Spleen (tissue), 11 donors: ENCODE measurements around the gene LTBP1. TPM values are rescaled to one million over a fixed set of nuclear protein-coding genes. Genes with fewer than 3 reads are reported as not detected.

ENCODE experiments used
- DNase-seq: peaks from one replicate; pipeline ENCODE4 v3.0.0-alpha.2; 2020
- H3K27ac ChIP-seq, 8 donors: fragments of 200-600 bp; sonication (generic) in 7 of 8; 1 replicate in 4 of 8; 2 replicates in 4 of 8; pipeline versions ENCODE4 v1.5.0 to v1.8.0; 2016 to 2021; ENCODE audit warnings: inconsistent platforms in 4 of 8, mild to moderate bottlenecking in 4 of 8, moderate library complexity in 1 of 8
- H3K27me3 ChIP-seq, 7 donors: fragments of 200-600 bp; sonication (generic) in 6 of 7; replicated peaks in 1 of 7; 1 replicate in 4 of 7; 2 replicates in 3 of 7; pipeline versions ENCODE4 v1.5.0 to v1.8.0; 2016 to 2021; ENCODE audit warnings: inconsistent platforms in 3 of 7, mild to moderate bottlenecking in 1 of 7
- H3K36me3 ChIP-seq, 6 donors: fragments of 200-600 bp; sonication (generic) in 5 of 6; 1 replicate in 4 of 6; 2 replicates in 2 of 6; pipeline versions ENCODE4 v1.5.0 to v1.8.0; 2016 to 2021; ENCODE audit warnings: inconsistent platforms in 2 of 6
- H3K4me1 ChIP-seq, 6 donors: fragments of 200-600 bp; sonication (generic) in 5 of 6; 1 replicate in 3 of 6; 2 replicates in 3 of 6; pipeline versions ENCODE4 v1.5.0 to v1.8.0; 2016 to 2021; ENCODE audit warnings: inconsistent platforms in 3 of 6
- H3K4me3 ChIP-seq, 8 donors: fragments of 200-600 bp; sonication (generic) in 7 of 8; 1 replicate in 4 of 8; 2 replicates in 4 of 8; pipeline versions ENCODE4 v1.5.0 to v1.8.0; 2016 to 2021; ENCODE audit warnings: inconsistent platforms in 4 of 8, mild to moderate bottlenecking in 4 of 8, moderate library complexity in 2 of 8
- H3K9me3 ChIP-seq, 8 donors: fragments of 200-600 bp; sonication (generic) in 7 of 8; 1 replicate in 4 of 8; 2 replicates in 4 of 8; pipeline versions ENCODE4 v1.5.0 to v1.8.0; 2016 to 2021; ENCODE audit warnings: inconsistent platforms in 4 of 8
- POLR2A ChIP-seq, 3 donors: fragments of 450-650 bp; IDR thresholded peaks; one replicate each; pipeline ENCODE4 v1.5.1; 2017; ENCODE audit warnings: antibody characterized with exemption in 3 of 3, mild to moderate bottlenecking in 1 of 3
- POLR2AphosphoS5 ChIP-seq, 3 donors: sonication (generic); formaldehyde crosslinking; IDR thresholded peaks; one replicate each; pipeline ENCODE4 v1.5.1; 2017; ENCODE audit warnings: antibody characterized with exemption in 3 of 3
- WGBS, 5 donors: extraction: QIAGEN DNeasy Blood & Tissue Kit in 3 of 5; methylation state at CpG; one replicate each; pipeline versions ENCODE4 v1.1.5 to v1.1.7; 2013 to 2018; 5-methylcytosine and 5-hydroxymethylcytosine counted together
- intact Hi-C: fragments of 100-400 bp; cut with DNase I; formaldehyde crosslinking; loops from one replicate; pipeline ENCODE4 v1.15.0; 2023; ENCODE audit warnings: low total_unique reads
- polyA plus RNA-seq, 3 donors: library from polyadenylated mRNA; stranded (reverse); fragments of 200-250 nt; gene quantifications; one replicate each; pipeline ENCODE4 v1.2.1, GENCODE V29; 2013
- total RNA-seq, 7 donors: library from RNA; depleted of rRNA in 3 of 7; stranded (reverse); fragments of >200 nt in 3 of 7; fragmentation: NEBNext Ultra II Directional in 4 of 7; extraction: Animal tissue kit (Norgen Biotek cat#: 25700) in 4 of 7; gene quantifications; one replicate each; pipeline versions ENCODE4 v1.1.0 to v1.2.1, GENCODE V29; 2016 to 2021
- TF ChIP-seq, protein P1 (sequence below), 11 experiments: fragments of 200-600 bp in 7 of 11; fragments of 450-650 bp in 4 of 11; sonication (generic) in 4 of 11; IDR thresholded peaks in 8 of 11; conservative IDR thresholded peaks in 3 of 11; 1 replicate in 7 of 11; 2 replicates in 4 of 11; pipeline versions ENCODE4 v1.4.0 to v1.8.0; 2016 to 2021; ENCODE audit warnings: antibody characterized with exemption in 11 of 11, inconsistent platforms in 4 of 11, mild to moderate bottlenecking in 1 of 11
- donor health status: healthy with polysubstance abuse.
- donor health status: DM: no; HTN: no; CAD: no; lungs with moderate emphysema.
- donor health status: DM: no; HTN: no; CAD: no.
- donor health status: Bipolar disorder and iron deficiency.
- donor health status: healthy.
- donor health status: DM: no; HTN: no; CAD: no.
- donor health status: DM: yes; HTN: yes; CAD: no.

Gene LTBP1
- total and polyA plus RNA-seq, 10 donors, result 6.8 to 28.0 (median 13.3) TPM

DNA sequence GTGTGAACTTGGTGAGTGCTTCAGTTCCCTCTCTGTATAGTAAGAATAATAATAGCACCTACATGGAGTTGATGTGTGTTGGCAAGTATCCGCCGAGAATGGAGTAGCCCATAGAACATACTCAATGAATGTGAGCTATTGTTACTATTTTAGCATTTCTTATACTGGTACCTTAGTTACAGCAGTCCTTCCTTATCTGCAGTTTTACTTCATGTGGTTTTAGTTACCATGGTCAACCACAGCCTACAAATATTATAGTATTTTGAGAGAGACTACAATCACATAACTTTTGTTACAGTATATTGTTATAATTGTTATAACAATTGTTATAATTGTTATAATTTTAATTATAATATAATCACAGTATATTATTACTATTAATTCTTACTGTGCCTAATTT is 377.2 kb downstream of the LTBP1 start:
- DNase-seq, result no peak
- TF ChIP-seq, protein P1, sequence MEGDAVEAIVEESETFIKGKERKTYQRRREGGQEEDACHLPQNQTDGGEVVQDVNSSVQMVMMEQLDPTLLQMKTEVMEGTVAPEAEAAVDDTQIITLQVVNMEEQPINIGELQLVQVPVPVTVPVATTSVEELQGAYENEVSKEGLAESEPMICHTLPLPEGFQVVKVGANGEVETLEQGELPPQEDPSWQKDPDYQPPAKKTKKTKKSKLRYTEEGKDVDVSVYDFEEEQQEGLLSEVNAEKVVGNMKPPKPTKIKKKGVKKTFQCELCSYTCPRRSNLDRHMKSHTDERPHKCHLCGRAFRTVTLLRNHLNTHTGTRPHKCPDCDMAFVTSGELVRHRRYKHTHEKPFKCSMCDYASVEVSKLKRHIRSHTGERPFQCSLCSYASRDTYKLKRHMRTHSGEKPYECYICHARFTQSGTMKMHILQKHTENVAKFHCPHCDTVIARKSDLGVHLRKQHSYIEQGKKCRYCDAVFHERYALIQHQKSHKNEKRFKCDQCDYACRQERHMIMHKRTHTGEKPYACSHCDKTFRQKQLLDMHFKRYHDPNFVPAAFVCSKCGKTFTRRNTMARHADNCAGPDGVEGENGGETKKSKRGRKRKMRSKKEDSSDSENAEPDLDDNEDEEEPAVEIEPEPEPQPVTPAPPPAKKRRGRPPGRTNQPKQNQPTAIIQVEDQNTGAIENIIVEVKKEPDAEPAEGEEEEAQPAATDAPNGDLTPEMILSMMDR (IDR thresholded peaks at IDR 0.05 in 8 of 11, conservative IDR thresholded peaks at IDR 0.05 in 3 of 11), result no peak
- TF ChIP-seq POLR2A (IDR thresholded peaks at IDR 0.05) (no peak), POLR2AphosphoS5 (IDR thresholded peaks at IDR 0.05) (no peak)
- Histone ChIP-seq H3K36me3 (no peaks in the 10 kb centered on the region), H3K9me3 (no peaks in the 10 kb centered on the region), H3K27me3 (no peaks in the 10 kb centered on the region), H3K27ac (no peak overlapping the region), H3K4me1 (peaks cover 10 to 25% (median 20%) of the 10 kb centered on the region in 6 donors), H3K4me3 (no peak overlapping the region)
- 89 to 98% (median 94%) methylated on average over 2 of the region's 2 CpGs for WGBS, 5 donors
- intact Hi-C loops, result no loop called here

GRCh38 chr2:33326100-33326499 is 379.3 kb downstream of the LTBP1 start:
- intact Hi-C loops, result no loop called here
- no peaks in the 10 kb centered on the region for H3K9me3 ChIP-seq
- no peak overlapping the region for H3K4me3 ChIP-seq
- no peaks in the 10 kb centered on the region for H3K36me3 ChIP-seq
- no peak overlapping the region for H3K27ac ChIP-seq
- TF ChIP-seq POLR2A (IDR thresholded peaks at IDR 0.05), result no peak
- TF ChIP-seq, protein P1 (IDR thresholded peaks at IDR 0.05 in 8 of 11, conservative IDR thresholded peaks at IDR 0.05 in 3 of 11), result no peak
- no peak for TF ChIP-seq POLR2AphosphoS5 (IDR thresholded peaks at IDR 0.05)
- H3K27me3 ChIP-seq, result no peaks in the 10 kb centered on the region
- no peak for DNase-seq
- peaks cover 10 to 21% (median 16%) of the 10 kb centered on the region in 6 donors for H3K4me1 ChIP-seq
- 94 to 97% (median 95%) methylated on average over 4 of the region's 4 CpGs for WGBS, 5 donors

DNA sequence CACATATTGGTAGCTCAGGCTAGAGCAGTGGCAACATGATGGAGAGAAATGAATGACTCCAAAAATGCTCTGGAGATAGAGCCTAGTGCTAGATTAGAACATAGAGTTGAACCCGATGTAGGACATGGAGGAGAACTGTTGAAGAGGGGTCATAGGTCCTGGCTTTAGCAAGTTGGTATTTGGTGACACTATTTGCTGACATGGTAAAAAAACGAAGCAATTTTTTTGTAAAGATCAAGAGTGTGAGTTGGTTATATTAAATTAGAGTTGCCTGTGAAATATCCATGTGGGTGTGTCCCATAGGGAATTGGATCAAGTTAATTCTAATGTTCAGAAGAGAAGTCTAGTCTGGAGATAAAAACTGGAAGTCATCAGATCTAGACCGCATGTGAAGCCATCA is 386.7 kb downstream of the LTBP1 start:
- WGBS, 5 donors, result 87 to 96% (median 90%) methylated on average over 3 of the region's 3 CpGs
- no peak for TF ChIP-seq POLR2A (IDR thresholded peaks at IDR 0.05)
- TF ChIP-seq, protein P1 (IDR thresholded peaks at IDR 0.05 in 8 of 11, conservative IDR thresholded peaks at IDR 0.05 in 3 of 11), result no peak
- TF ChIP-seq POLR2AphosphoS5 (IDR thresholded peaks at IDR 0.05), result no peak
- intact Hi-C loops, result no loop called here

DNA sequence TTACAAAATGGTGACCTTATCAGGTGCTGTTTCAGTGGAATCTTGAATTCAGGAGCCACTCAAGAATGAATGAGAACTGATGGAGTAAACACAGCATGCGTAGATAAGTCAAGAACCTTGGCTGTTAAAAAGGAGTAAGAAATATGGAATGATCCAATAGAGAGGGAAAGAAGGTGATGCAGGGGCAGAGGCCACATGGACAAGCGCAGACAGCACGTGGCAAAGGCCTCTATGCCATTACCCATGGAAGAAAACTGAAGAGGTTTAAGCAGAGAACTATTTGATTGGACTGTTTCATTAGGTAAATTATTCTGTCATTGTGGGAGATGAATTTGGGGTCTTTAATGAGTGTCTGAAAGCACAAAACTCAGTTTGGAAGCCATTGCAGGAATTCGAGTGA is 387.3 kb downstream of the LTBP1 start:
- Histone ChIP-seq H3K4me3 (no peak overlapping the region), H3K27me3 (no peaks in the 10 kb centered on the region), H3K27ac (no peak overlapping the region), H3K4me1 (peaks cover 0 to 12% (median 4%) of the 10 kb centered on the region in 6 donors), H3K9me3 (no peaks in the 10 kb centered on the region), H3K36me3 (no peaks in the 10 kb centered on the region)
- no peak for DNase-seq
- TF ChIP-seq POLR2A (IDR thresholded peaks at IDR 0.05), result no peak
- intact Hi-C loops, result no loop called here
- WGBS, 5 donors, result 85 to 91% (median 90%) methylated on average over 4 of the region's 4 CpGs

More for the DNA sequence above, 386.7 kb downstream of the LTBP1 start:
- Histone ChIP-seq H3K9me3 (no peaks in the 10 kb centered on the region), H3K27ac (no peak overlapping the region), H3K4me3 (no peak overlapping the region), H3K4me1 (peaks cover 0 to 12% (median 4%) of the 10 kb centered on the region in 6 donors), H3K27me3 (no peaks in the 10 kb centered on the region), H3K36me3 (no peaks in the 10 kb centered on the region)
- DNase-seq, result no peak

DNA sequence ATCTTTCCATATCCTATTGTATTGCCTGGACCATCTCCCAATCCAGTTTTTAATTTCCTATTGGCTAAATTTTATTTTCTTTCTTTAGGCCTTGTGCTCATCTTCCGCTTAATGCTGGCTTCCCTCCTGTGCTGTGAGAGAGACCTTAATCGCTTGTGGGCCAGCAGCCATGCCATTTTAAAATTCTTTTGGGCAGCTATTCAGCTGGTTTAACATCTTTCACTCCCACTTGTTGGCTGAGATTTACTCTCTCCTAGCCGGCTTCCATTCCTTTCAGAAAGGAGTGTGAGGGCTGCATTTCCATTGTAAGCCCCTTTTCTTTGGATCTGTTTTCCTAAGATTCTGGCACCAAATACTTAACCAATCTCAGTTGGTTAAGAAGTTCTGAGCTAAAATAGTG is 388.8 kb downstream of the LTBP1 start:
- TF ChIP-seq, protein P1 (IDR thresholded peaks at IDR 0.05 in 8 of 11, conservative IDR thresholded peaks at IDR 0.05 in 3 of 11), result no peak
- TF ChIP-seq POLR2AphosphoS5 (IDR thresholded peaks at IDR 0.05) (no peak), POLR2A (IDR thresholded peaks at IDR 0.05) (no peak)
- DNase-seq, result no peak
- no peak overlapping the region for H3K4me3 ChIP-seq
- no peaks in the 10 kb centered on the region for H3K36me3 ChIP-seq
- no peaks in the 10 kb centered on the region for H3K27me3 ChIP-seq
- 87 to 96% (median 93%) methylated on average over 3 of the region's 3 CpGs for WGBS, 5 donors
- no peak overlapping the region for H3K27ac ChIP-seq
- H3K9me3 ChIP-seq, result no peaks in the 10 kb centered on the region
- H3K4me1 ChIP-seq, result peaks cover 0 to 19% (median 4%) of the 10 kb centered on the region in 6 donors
- intact Hi-C loops, result no loop called here
